H9 (cell line): ENCODE results near the gene CREB3L2. TPM values are rescaled to one million over a fixed set of nuclear protein-coding genes. Genes with fewer than 3 reads are reported as not detected.
A peak's percentile ranks its signal among the peaks of the same experiment; 100 is the strongest.

Experiments
- DNase-seq: peaks from one replicate; pipeline ENCODE4 v3.0.0-alpha.2; 2017
- H2AFZ ChIP-seq: one replicate; pipeline ENCODE4 v1.6.1; 2013; ENCODE audit warnings: mild to moderate bottlenecking, low read length, control low read depth, moderate library complexity
- H2AK5ac ChIP-seq: 2 replicates; pipeline ENCODE4 v1.6.1; 2013; ENCODE audit warnings: low read length, control low read depth, mixed read lengths; ENCODE audit not compliant: insufficient read length
- H2BK120ac ChIP-seq: one replicate; pipeline ENCODE4 v1.6.1; 2013; ENCODE audit warnings: low read depth, mild to moderate bottlenecking, low read length, control low read depth, inconsistent platforms; ENCODE audit not compliant: poor library complexity, severe bottlenecking
- H2BK12ac ChIP-seq: 2 replicates; pipeline ENCODE4 v1.6.1; 2013; ENCODE audit warnings: low read length, control low read depth, mixed read lengths, low read depth; ENCODE audit not compliant: insufficient read length
- H2BK15ac ChIP-seq: 2 replicates; pipeline ENCODE4 v1.6.1; 2013; ENCODE audit warnings: low read depth, low read length, control low read depth
- H2BK20ac ChIP-seq: one replicate; pipeline ENCODE4 v1.6.1; 2013; ENCODE audit warnings: low read depth, mild to moderate bottlenecking, low read length, control low read depth, inconsistent platforms; ENCODE audit not compliant: poor library complexity, severe bottlenecking
- H2BK5ac ChIP-seq: 2 replicates; pipeline ENCODE4 v1.6.1; 2013; ENCODE audit warnings: low read length, control low read depth, mixed read lengths; ENCODE audit not compliant: insufficient read length
- H3K14ac ChIP-seq: 2 replicates; pipeline ENCODE4 v1.6.1; 2013; ENCODE audit warnings: low read length, control low read depth; ENCODE audit not compliant: insufficient read depth
- H3K18ac ChIP-seq: 2 replicates; pipeline ENCODE4 v1.6.1; 2013; ENCODE audit warnings: low read depth, mild to moderate bottlenecking, mixed read lengths, low read length, control low read depth; ENCODE audit not compliant: insufficient read length
- H3K23ac ChIP-seq: 2 replicates; pipeline ENCODE4 v1.6.1; 2013; ENCODE audit warnings: low read length, control low read depth, mixed read lengths, low read depth; ENCODE audit not compliant: insufficient read length
- H3K23me2 ChIP-seq: 2 replicates; pipeline ENCODE4 v1.6.1; 2013; ENCODE audit warnings: low read depth, mild to moderate bottlenecking, mixed read lengths, low read length, control low read depth; ENCODE audit not compliant: insufficient read length, poor library complexity, severe bottlenecking
- H3K27ac ChIP-seq: 2 replicates; pipeline ENCODE4 v1.5.1; 2013; ENCODE audit warnings: low read length, control low read depth, mixed read lengths, low read depth; ENCODE audit not compliant: insufficient read length
- H3K27me3 ChIP-seq: 2 replicates; pipeline ENCODE4 v1.6.1; 2013; ENCODE audit warnings: low read length, control low read depth, inconsistent platforms; ENCODE audit not compliant: insufficient read depth
- H3K4ac ChIP-seq: 2 replicates; pipeline ENCODE4 v1.6.1; 2013; ENCODE audit warnings: low read depth, mild to moderate bottlenecking, control low read depth, inconsistent platforms, low read length, moderate library complexity
- H3K4me1 ChIP-seq: 2 replicates; pipeline ENCODE4 v1.6.1; 2013; ENCODE audit warnings: low read length, control low read depth, inconsistent platforms; ENCODE audit not compliant: insufficient read depth
- H3K4me2 ChIP-seq: 2 replicates; pipeline ENCODE4 v1.6.1; 2013; ENCODE audit warnings: low read length, control low read depth, mixed read lengths; ENCODE audit not compliant: insufficient read length, insufficient read depth
- H3K56ac ChIP-seq: 2 replicates; pipeline ENCODE4 v1.6.1; 2013; ENCODE audit warnings: low read depth, mild to moderate bottlenecking, mixed read lengths, low read length, control low read depth; ENCODE audit not compliant: insufficient read length
- H3K79me1 ChIP-seq: 2 replicates; pipeline ENCODE4 v1.6.1; 2013; ENCODE audit warnings: low read depth, mild to moderate bottlenecking, moderate library complexity, low read length, control low read depth, inconsistent platforms; ENCODE audit not compliant: insufficient read depth, poor library complexity, severe bottlenecking
- H3K79me2 ChIP-seq: 2 replicates; pipeline ENCODE4 v1.6.1; 2013; ENCODE audit warnings: low read length, control low read depth, inconsistent platforms; ENCODE audit not compliant: insufficient read depth
- H3K9ac ChIP-seq: 2 replicates; pipeline ENCODE4 v1.6.1; 2013; ENCODE audit warnings: low read length, control low read depth, mixed read lengths; ENCODE audit not compliant: insufficient read length; ENCODE audit errors: extremely low read depth
- H3K9me3 ChIP-seq: one replicate; pipeline ENCODE4 v1.6.1; 2013; ENCODE audit warnings: low read depth, low read length, inconsistent platforms; ENCODE audit not compliant: control insufficient read depth
- H3T11ph ChIP-seq: one replicate; pipeline ENCODE4 v1.6.1; 2013; ENCODE audit warnings: mild to moderate bottlenecking, low read length, control low read depth, inconsistent platforms
- H4K20me1 ChIP-seq: one replicate; pipeline ENCODE4 v1.6.1; 2013; ENCODE audit not compliant: control insufficient read depth, insufficient read length, insufficient read depth
- H4K5ac ChIP-seq: 2 replicates; pipeline ENCODE4 v1.6.1; 2013; ENCODE audit warnings: low read depth, mild to moderate bottlenecking, mixed read lengths, low read length, control low read depth; ENCODE audit not compliant: insufficient read length
- H4K8ac ChIP-seq: replicated peaks from 2 replicates; pipeline ENCODE4 v1.6.1; 2013; ENCODE audit warnings: low read length, control low read depth, mixed read lengths, low read depth; ENCODE audit not compliant: insufficient read length
- H4K91ac ChIP-seq: 2 replicates; pipeline ENCODE4 v1.6.1; 2013; ENCODE audit warnings: low read depth, mild to moderate bottlenecking, moderate library complexity, mixed read lengths, low read length, control low read depth; ENCODE audit not compliant: insufficient read length
- H3K27ac Mint-ChIP-seq, 3 experiments: 2 replicates in 2 of 3; 3 replicates in 1 of 3; pipeline ENCODE4 v1.8.0; 2020 to 2021; ENCODE audit warnings: mixed read lengths in 3 of 3, mild to moderate bottlenecking in 1 of 3, moderate library complexity in 1 of 3
- H3K27me3 Mint-ChIP-seq: 2 replicates; pipeline ENCODE4 v1.8.0; 2021; ENCODE audit warnings: low read depth, mild to moderate bottlenecking, moderate library complexity, mixed read lengths
- H3K36me3 Mint-ChIP-seq, 3 experiments: 2 replicates in 2 of 3; 3 replicates in 1 of 3; pipeline ENCODE4 v1.8.0; 2020 to 2021; ENCODE audit warnings: low read depth in 3 of 3, mixed read lengths in 3 of 3; ENCODE audit not compliant: insufficient read depth in 1 of 3
- H3K4me1 Mint-ChIP-seq, 2 experiments: 2 replicates each; pipeline ENCODE4 v1.8.0; 2020; ENCODE audit warnings: mixed read lengths in 2 of 2
- H3K4me3 Mint-ChIP-seq, 2 experiments: 2 replicates in 1 of 2; 3 replicates in 1 of 2; pipeline ENCODE4 v1.8.0; 2020 to 2021; ENCODE audit warnings: mild to moderate bottlenecking in 2 of 2, mixed read lengths in 2 of 2, moderate library complexity in 1 of 2
- H3K9me3 Mint-ChIP-seq, 2 experiments: 2 replicates in 1 of 2; 3 replicates in 1 of 2; pipeline ENCODE4 v1.8.0; 2020; ENCODE audit warnings: mild to moderate bottlenecking in 2 of 2, mixed read lengths in 2 of 2, moderate library complexity in 1 of 2
- WGBS: extraction: QIAGEN DNeasy Blood & Tissue Kit; methylation state at CpG from one replicate; pipeline ENCODE4 v1.1.7; 2013; ENCODE audit warnings: missing lambda C conversion rate, low lambda C conversion rate, mixed read lengths; ENCODE audit not compliant: insufficient read length; ENCODE audit errors: extremely low coverage; 5-methylcytosine and 5-hydroxymethylcytosine counted together
- total RNA-seq: library from RNA; stranded (reverse); gene quantifications from 2 replicates; pipeline ENCODE4 v1.2.1, GENCODE V29; 2021
- TF ChIP-seq, protein P1 (sequence below): fragments of 200-600 bp; sonication (generic); conservative IDR thresholded peaks from 3 replicates; pipeline ENCODE4 v1.8.0; 2021; ENCODE audit warnings: antibody characterized with exemption, mild to moderate bottlenecking

CREB3L2 gene
- total RNA-seq, 1 experiment from 2014 or later = 60.7 TPM

DNA sequence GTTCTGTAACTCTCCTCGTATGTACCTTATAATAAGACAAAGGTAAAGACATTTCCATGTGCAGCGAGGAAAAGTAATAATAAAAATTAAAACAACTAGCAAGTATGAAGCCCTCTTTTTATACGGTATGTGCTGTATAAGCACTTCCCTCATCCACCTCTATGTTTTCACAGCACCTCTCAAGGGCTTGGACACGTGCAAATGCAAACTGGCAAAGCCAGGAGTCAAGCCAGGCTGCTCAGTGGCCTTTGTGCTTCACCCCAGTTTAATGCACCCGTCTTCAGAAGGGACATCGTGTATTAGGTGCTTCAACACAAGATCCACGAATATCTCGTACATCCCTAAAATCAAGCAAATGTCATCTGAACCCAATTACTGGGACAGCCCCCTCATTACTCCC lies 153.8 kb downstream of the CREB3L2 start:
- no CpG with 5 or more reads among the region's 8 CpGs for WGBS
- H3K79me1 ChIP-seq = no peaks in the 10 kb centered on the region

More for the DNA sequence above, 153.8 kb downstream of the CREB3L2 start:
- Histone ChIP-seq H3K4ac (no peak overlapping the region), H3K23ac (no peak overlapping the region), H2AK5ac (no peak overlapping the region), H2BK20ac (no peak overlapping the region), H3K14ac (no peak overlapping the region), H3K56ac (no peak overlapping the region), H3K9me3 (no peaks in the 10 kb centered on the region), H3K4me1 (0 out of 2 replicates have a peak, but pooled peaks cover 3% of the 10 kb centered on the region), H2BK5ac (no peak overlapping the region), H2BK12ac (no peak overlapping the region), H4K8ac (no peak overlapping the region), H3T11ph (no peak overlapping the region), H3K27me3 (peaks cover 29% of the 10 kb centered on the region), H3K27ac (no peak overlapping the region), H2BK120ac (no peak overlapping the region), H4K91ac (no peak overlapping the region), H3K4me2 (no peak overlapping the region), H3K18ac (no peak overlapping the region), H4K20me1 (no peaks in the 10 kb centered on the region), H3K9ac (no peak overlapping the region), H3K79me2 (no peaks in the 10 kb centered on the region), H2BK15ac (no peak overlapping the region), H4K5ac (no peak overlapping the region), H2AFZ (no peak overlapping the region), H3K23me2 (peaks cover 10% of the 10 kb centered on the region)
- no peak for DNase-seq
- TF ChIP-seq, protein P1, sequence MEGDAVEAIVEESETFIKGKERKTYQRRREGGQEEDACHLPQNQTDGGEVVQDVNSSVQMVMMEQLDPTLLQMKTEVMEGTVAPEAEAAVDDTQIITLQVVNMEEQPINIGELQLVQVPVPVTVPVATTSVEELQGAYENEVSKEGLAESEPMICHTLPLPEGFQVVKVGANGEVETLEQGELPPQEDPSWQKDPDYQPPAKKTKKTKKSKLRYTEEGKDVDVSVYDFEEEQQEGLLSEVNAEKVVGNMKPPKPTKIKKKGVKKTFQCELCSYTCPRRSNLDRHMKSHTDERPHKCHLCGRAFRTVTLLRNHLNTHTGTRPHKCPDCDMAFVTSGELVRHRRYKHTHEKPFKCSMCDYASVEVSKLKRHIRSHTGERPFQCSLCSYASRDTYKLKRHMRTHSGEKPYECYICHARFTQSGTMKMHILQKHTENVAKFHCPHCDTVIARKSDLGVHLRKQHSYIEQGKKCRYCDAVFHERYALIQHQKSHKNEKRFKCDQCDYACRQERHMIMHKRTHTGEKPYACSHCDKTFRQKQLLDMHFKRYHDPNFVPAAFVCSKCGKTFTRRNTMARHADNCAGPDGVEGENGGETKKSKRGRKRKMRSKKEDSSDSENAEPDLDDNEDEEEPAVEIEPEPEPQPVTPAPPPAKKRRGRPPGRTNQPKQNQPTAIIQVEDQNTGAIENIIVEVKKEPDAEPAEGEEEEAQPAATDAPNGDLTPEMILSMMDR = no peak
- H3K4me1 Mint-ChIP-seq = peaks cover 16 to 27% of the 10 kb centered on the region in 2 experiments
- no peak overlapping the region for H3K27ac Mint-ChIP-seq
- H3K36me3 Mint-ChIP-seq = no peaks in the 10 kb centered on the region; a peak in 1 of 7 replicates
- H3K9me3 Mint-ChIP-seq = no peaks in the 10 kb centered on the region
- peak overlapping the region in 1 of 2 experiments; percentile 76; a peak in 3 of 5 replicates for H3K4me3 Mint-ChIP-seq
- peaks cover 63% of the 10 kb centered on the region for H3K27me3 Mint-ChIP-seq
